SHP77 (cell line): ENCODE data around the gene ANKRD23.
"Not testable (repeated sequence)": the region's sequence is repeated elsewhere in the genome, so short reads cannot be mapped to it uniquely, and the experiment has no call there.

Experiments used
- DNase-seq, 2 experiments: peaks; one replicate each; lab custom pipeline; 2025; lab: John Stamatoyannopoulos, UW

ANKRD23 gene

GRCh38 chr2:96798733-96799622 lies 44.8 kb downstream of the ANKRD23 start:
- DNase-seq, result no peak

- DNase-seq, result no peak
Observed at GRCh38 chr2:96797066-96797625, 46.7 kb downstream of the ANKRD23 start.

GRCh38 chr2:96796497-96796896 lies 47.3 kb downstream of the ANKRD23 start:
- not testable (repeated sequence) for DNase-seq

GRCh38 chr2:96795076-96795475 lies 48.7 kb downstream of the ANKRD23 start:
- DNase-seq, result no peak

GRCh38 chr2:96792772-96793749 lies 50.8 kb downstream of the ANKRD23 start:
- DNase-seq, result no peak

- DNase-seq, result no peak
Observed at GRCh38 chr2:96789245-96789617, 54.6 kb downstream of the ANKRD23 start.

GRCh38 chr2:96788442-96789244 lies 55.2 kb downstream of the ANKRD23 start:
- DNase-seq, result peak in 1 of 2 experiments; percentile 13
